Tibial nerve (tissue), 4 donors: ENCODE measurements around the gene DOCK9. TPM values are rescaled to one million over a fixed set of nuclear protein-coding genes. Genes with fewer than 3 reads are reported as not detected.

ENCODE experiments used
- DNase-seq, 2 donors: peaks; one replicate each; pipeline ENCODE4 v3.0.0-alpha.2; 2019; ENCODE audit warnings: low spot score in 2 of 2
- H3K27ac ChIP-seq, 4 donors: fragments of 200-600 bp; sonication (generic) in 3 of 4; one replicate each; pipeline ENCODE4 v1.5.1; 2017 to 2019; ENCODE audit warnings: mild to moderate bottlenecking in 1 of 4
- H3K27me3 ChIP-seq, 2 donors: fragments of 200-600 bp; sonication (generic) in 1 of 2; one replicate each; pipeline versions ENCODE4 v1.5.1 to v1.6.0; 2017 to 2019
- H3K36me3 ChIP-seq, 3 donors: fragments of 200-600 bp; sonication (generic); one replicate each; pipeline ENCODE4 v1.5.1; 2018 to 2019
- H3K4me1 ChIP-seq, 4 donors: fragments of 200-600 bp; sonication (generic) in 3 of 4; one replicate each; pipeline ENCODE4 v1.5.1; 2017 to 2019
- H3K4me3 ChIP-seq, 4 donors: fragments of 200-600 bp; sonication (generic) in 3 of 4; one replicate each; pipeline ENCODE4 v1.5.1; 2017 to 2019; ENCODE audit warnings: mild to moderate bottlenecking in 1 of 4, moderate library complexity in 1 of 4
- H3K9me3 ChIP-seq, 4 donors: fragments of 200-600 bp; sonication (generic) in 3 of 4; one replicate each; pipeline ENCODE4 v1.5.1; 2017 to 2019
- EP300 ChIP-seq, 2 donors: sonication (generic); formaldehyde crosslinking; IDR thresholded peaks; one replicate each; pipeline ENCODE4 v1.6.1; 2017; ENCODE audit warnings: antibody characterized with exemption in 2 of 2, mild to moderate bottlenecking in 1 of 2
- POLR2A ChIP-seq, 2 donors: fragments of 450-650 bp; IDR thresholded peaks; one replicate each; pipeline ENCODE4 v1.6.1; 2017; ENCODE audit warnings: antibody characterized with exemption in 2 of 2, mild to moderate bottlenecking in 2 of 2, moderate library complexity in 2 of 2
- WGBS, 2 donors: methylation state at CpG; one replicate each; pipeline ENCODE4 v1.1.5; 2018; 5-methylcytosine and 5-hydroxymethylcytosine counted together
- total RNA-seq, 4 donors: library from RNA; depleted of rRNA; stranded (reverse); fragments of >200 nt; gene quantifications; one replicate each; pipeline ENCODE4 v1.1.0, GENCODE V29; 2016
- TF ChIP-seq, protein P1 (sequence below), 5 experiments: fragments of 200-600 bp in 3 of 5; fragments of 450-650 bp in 2 of 5; sonication (generic) in 3 of 5; IDR thresholded peaks; one replicate each; pipeline ENCODE4 v1.5.1; 2016 to 2019; ENCODE audit warnings: antibody characterized with exemption in 5 of 5, mild to moderate bottlenecking in 3 of 5, moderate library complexity in 2 of 5

Gene DOCK9
- total RNA-seq, 4 donors from 2014 or later, result 147 to 258 (median 243) TPM

DNA sequence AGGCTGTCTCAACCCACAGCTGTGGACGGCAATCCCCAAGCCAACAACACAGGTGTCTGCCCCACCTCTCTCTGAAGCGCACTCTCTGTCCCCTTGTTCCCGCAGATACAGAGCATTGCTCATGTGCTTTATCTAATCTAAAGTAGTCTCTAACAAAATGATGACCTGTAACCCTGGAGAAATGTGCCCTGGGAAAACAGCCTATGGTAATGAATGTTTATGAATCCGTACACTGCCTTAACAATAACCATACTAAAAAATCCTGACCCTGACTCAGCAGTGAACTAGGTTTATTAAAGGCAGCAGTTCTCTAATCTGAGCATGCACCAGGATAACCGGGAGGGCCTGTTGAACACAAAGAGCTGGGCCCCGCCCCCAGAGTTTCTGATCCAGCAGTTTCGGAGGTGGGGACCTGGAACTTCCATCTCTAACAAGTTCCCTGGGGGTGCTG, 174.7 kb downstream of the DOCK9 start:
- Histone ChIP-seq H3K27ac (no peak overlapping the region), H3K4me1 (peaks cover 0 to 10% (median 0%) of the 10 kb centered on the region in 4 donors), H3K4me3 (no peak overlapping the region), H3K9me3 (no peaks in the 10 kb centered on the region), H3K36me3 (peaks cover 0 to 86% (median 8%) of the 10 kb centered on the region in 3 donors), H3K27me3 (no peaks in the 10 kb centered on the region)
- TF ChIP-seq EP300 (IDR thresholded peaks at IDR 0.05) (no peak), POLR2A (IDR thresholded peaks at IDR 0.05) (no peak)
- TF ChIP-seq, protein P1, sequence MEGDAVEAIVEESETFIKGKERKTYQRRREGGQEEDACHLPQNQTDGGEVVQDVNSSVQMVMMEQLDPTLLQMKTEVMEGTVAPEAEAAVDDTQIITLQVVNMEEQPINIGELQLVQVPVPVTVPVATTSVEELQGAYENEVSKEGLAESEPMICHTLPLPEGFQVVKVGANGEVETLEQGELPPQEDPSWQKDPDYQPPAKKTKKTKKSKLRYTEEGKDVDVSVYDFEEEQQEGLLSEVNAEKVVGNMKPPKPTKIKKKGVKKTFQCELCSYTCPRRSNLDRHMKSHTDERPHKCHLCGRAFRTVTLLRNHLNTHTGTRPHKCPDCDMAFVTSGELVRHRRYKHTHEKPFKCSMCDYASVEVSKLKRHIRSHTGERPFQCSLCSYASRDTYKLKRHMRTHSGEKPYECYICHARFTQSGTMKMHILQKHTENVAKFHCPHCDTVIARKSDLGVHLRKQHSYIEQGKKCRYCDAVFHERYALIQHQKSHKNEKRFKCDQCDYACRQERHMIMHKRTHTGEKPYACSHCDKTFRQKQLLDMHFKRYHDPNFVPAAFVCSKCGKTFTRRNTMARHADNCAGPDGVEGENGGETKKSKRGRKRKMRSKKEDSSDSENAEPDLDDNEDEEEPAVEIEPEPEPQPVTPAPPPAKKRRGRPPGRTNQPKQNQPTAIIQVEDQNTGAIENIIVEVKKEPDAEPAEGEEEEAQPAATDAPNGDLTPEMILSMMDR (IDR thresholded peaks at IDR 0.05), result no peak
- DNase-seq, result no peak
- WGBS, 2 donors, result 77% methylated on average over 7 of the region's 7 CpGs

DNA sequence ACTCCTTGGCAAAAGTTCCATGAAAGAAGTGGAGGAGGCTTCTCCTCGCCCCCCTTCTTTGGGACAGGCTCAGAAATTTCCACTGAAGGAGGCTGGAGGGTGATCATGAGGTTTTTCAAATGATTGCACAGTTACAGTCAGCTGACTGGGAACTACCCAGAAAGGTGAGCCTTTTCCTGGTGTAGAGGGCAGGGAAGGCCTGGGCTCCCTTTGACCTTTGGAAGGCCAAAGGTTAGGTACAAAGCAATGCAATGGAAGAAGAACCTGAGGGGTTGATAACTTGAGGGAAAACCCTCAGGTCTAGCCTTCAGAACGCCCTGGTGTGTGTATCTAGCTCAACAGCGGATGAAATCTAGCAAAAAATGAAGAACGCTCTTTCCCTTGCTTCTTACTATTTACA, 175.3 kb downstream of the DOCK9 start:
- peaks cover 0 to 87% (median 8%) of the 10 kb centered on the region in 3 donors for H3K36me3 ChIP-seq
- no peak overlapping the region for H3K27ac ChIP-seq
- WGBS, 2 donors, result 89 to 90% methylated on average over 4 of the region's 4 CpGs
- no peak for DNase-seq
- H3K9me3 ChIP-seq, result no peaks in the 10 kb centered on the region
- H3K4me1 ChIP-seq, result peaks cover 0 to 10% (median 0%) of the 10 kb centered on the region in 4 donors
- TF ChIP-seq, protein P1 (IDR thresholded peaks at IDR 0.05), result no peak
- TF ChIP-seq EP300 (IDR thresholded peaks at IDR 0.05), result no peak
- TF ChIP-seq POLR2A (IDR thresholded peaks at IDR 0.05), result no peak
- H3K27me3 ChIP-seq, result no peaks in the 10 kb centered on the region
- no peak overlapping the region for H3K4me3 ChIP-seq

DNA sequence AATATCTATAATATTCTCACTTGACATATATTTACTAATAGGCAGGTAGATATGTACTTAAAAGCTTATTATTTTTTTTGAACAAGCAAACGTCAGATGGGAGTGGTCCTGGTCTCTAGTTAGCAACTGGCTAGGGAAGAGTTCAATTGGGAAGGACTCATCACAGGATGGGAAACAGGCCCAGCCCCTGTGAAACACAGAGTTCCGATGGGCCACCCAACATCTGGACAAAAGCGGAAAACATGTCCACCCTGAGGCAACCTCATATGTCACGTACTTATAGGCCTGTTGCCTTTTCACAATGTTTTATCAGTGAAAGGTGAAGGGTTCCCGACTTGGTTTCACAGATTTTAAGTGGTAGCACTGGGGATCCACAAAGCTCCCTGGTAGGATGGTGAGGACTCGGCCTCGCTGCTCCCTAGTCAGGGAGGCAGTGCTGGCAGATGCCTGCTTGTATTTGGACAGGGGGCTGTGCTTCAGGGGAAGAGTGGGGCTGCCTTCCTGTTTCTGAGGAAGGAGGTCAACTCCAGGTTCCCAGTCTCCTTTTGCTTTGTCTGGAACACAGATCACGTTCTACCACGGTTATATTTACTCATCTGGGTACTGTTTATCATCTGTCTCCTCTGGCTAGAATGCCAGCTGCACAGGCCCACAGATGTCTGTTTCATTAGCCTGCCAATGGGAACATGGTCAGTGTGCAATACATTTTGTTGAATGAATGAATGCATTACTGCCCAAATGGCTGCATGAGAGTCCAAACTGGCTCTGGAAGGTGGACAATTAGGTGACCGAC, 176.0 kb downstream of the DOCK9 start:
- Histone ChIP-seq H3K4me3 (no peak overlapping the region), H3K36me3 (peaks cover 0 to 87% (median 8%) of the 10 kb centered on the region in 3 donors), H3K4me1 (peaks cover 0 to 10% (median 0%) of the 10 kb centered on the region in 4 donors), H3K9me3 (no peaks in the 10 kb centered on the region), H3K27ac (peak overlapping the region in 1 of 4 donors; percentile 23), H3K27me3 (no peaks in the 10 kb centered on the region)
- WGBS, 2 donors, result 79 to 80% methylated on average over 10 of the region's 10 CpGs
- TF ChIP-seq POLR2A (IDR thresholded peaks at IDR 0.05) (no peak), EP300 (IDR thresholded peaks at IDR 0.05) (no peak)
- TF ChIP-seq, protein P1 (IDR thresholded peaks at IDR 0.05), result no peak
- DNase-seq, result no peak

DNA sequence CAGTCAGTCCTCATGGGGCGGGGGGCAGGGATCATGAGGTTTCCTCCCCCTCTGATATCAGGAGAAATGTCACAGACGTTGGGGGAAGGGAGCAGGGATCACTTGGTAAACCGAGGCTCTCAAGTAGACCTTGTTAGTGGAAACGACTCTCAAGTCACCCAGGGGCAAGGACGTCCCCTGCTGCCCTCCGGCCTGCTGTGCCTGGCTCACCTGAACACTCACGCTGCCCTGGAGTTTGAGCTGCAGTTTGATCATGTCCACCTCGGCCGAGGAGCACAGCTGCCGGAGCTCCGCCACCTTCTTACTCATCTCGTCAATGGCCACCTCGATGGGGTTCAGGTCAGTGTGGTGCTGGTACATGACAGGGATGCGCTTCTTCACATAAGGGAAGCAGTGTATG, 177.8 kb downstream of the DOCK9 start:
- DNase-seq, result no peak

More for the DNA sequence above, 177.8 kb downstream of the DOCK9 start:
- TF ChIP-seq POLR2A (IDR thresholded peaks at IDR 0.05) (no peak), EP300 (IDR thresholded peaks at IDR 0.05) (no peak)
- TF ChIP-seq, protein P1 (IDR thresholded peaks at IDR 0.05), result no peak
- H3K27ac ChIP-seq, result no peak overlapping the region
- no peaks in the 10 kb centered on the region for H3K27me3 ChIP-seq
- peaks cover 0 to 87% (median 8%) of the 10 kb centered on the region in 3 donors for H3K36me3 ChIP-seq
- 90% methylated on average over 14 of the region's 14 CpGs for WGBS, 2 donors
- no peaks in the 10 kb centered on the region for H3K9me3 ChIP-seq
- peaks cover 0 to 10% (median 0%) of the 10 kb centered on the region in 4 donors for H3K4me1 ChIP-seq
- no peak overlapping the region for H3K4me3 ChIP-seq
